Upper lobe of left lung (tissue), 6 donors: Measurements from ENCODE around the gene FCGR3B. TPM values are rescaled to one million over a fixed set of nuclear protein-coding genes. Genes with fewer than 3 reads are reported as not detected.
"Not testable (repeated sequence)": the region's sequence is repeated elsewhere in the genome, so short reads cannot be mapped to it uniquely, and the experiment has no call there.

ENCODE experiments used
- ATAC-seq, 2 donors: fragments of 200-7000 bp; cut with Tn5 transposase; one replicate each; pipeline ENCODE4 v1.9.1; 2022; ENCODE audit warnings: mild to moderate bottlenecking in 2 of 2, moderate library complexity in 2 of 2; ENCODE audit not compliant: low FRiP score in 2 of 2
- DNase-seq, 2 donors: peaks; one replicate each; pipeline ENCODE4 v3.0.0-alpha.2; 2019 to 2020
- H3K27ac ChIP-seq, 4 donors: fragments of 200-600 bp; sonication (generic); one replicate each; pipeline ENCODE4 v1.5.1; 2016 to 2019
- H3K27me3 ChIP-seq, 4 donors: fragments of 200-600 bp; sonication (generic); one replicate each; pipeline ENCODE4 v1.5.1; 2017 to 2019
- H3K36me3 ChIP-seq, 4 donors: fragments of 200-600 bp; sonication (generic); one replicate each; pipeline ENCODE4 v1.5.1; 2016 to 2019
- H3K4me1 ChIP-seq, 4 donors: fragments of 200-600 bp; sonication (generic); one replicate each; pipeline ENCODE4 v1.5.1; 2018 to 2019
- H3K4me3 ChIP-seq, 4 donors: fragments of 200-600 bp; sonication (generic); one replicate each; pipeline ENCODE4 v1.5.1; 2017 to 2019; ENCODE audit warnings: mild to moderate bottlenecking in 2 of 4, moderate library complexity in 1 of 4
- H3K9me3 ChIP-seq, 4 donors: fragments of 200-600 bp; sonication (generic); one replicate each; pipeline ENCODE4 v1.5.1; 2018 to 2019
- CTCF ChIP-seq, 6 experiments: fragments of 450-650 bp in 4 of 6; fragments of 200-600 bp in 2 of 6; sonication (generic) in 2 of 6; IDR thresholded peaks; one replicate each; pipeline ENCODE4 v1.5.1; 2016 to 2019; ENCODE audit warnings: antibody characterized with exemption in 6 of 6
- WGBS, 2 donors: methylation state at CpG; one replicate each; pipeline ENCODE4 v1.1.5; 2017 to 2018; 5-methylcytosine and 5-hydroxymethylcytosine counted together
- total RNA-seq, 6 donors: library from RNA; depleted of rRNA in 4 of 6; stranded (reverse); fragments of >200 nt in 4 of 6; gene quantifications; one replicate each; pipeline versions ENCODE4 v1.1.0 to v1.2.1, GENCODE V29; 2016 to 2021
- donor health status: DM: no; HTN: no; CAD: no; lungs with moderate emphysema.
- donor health status: DM: no; HTN: yes; CAD: no; lungs with severe emphysema.

Gene FCGR3B
- total RNA-seq, 6 donors from 2014 or later: 6.3 to 59.2 (median 20.4) TPM

- H3K4me1 ChIP-seq, DNase-seq, H3K27me3 ChIP-seq, H3K9me3 ChIP-seq, H3K36me3 ChIP-seq, H3K4me3 ChIP-seq, ATAC-seq, H3K27ac ChIP-seq: not testable (repeated sequence)
- WGBS, 2 donors: no CpG with 5 or more reads among the region's 4 CpGs
These were observed 33.7 kb upstream of the FCGR3B start for GRCh38 chr1:161664689-161665088.

GRCh38 chr1:161663569-161663968, 32.6 kb upstream of the FCGR3B start:
- H3K27ac ChIP-seq, DNase-seq, H3K36me3 ChIP-seq, H3K9me3 ChIP-seq, H3K4me3 ChIP-seq, H3K4me1 ChIP-seq, H3K27me3 ChIP-seq: not testable (repeated sequence)
- WGBS, 2 donors: no CpG with 5 or more reads among the region's 1 CpG
- peak in 1 of 2 donors; percentile 53 for ATAC-seq

- H3K36me3 ChIP-seq, H3K4me3 ChIP-seq, H3K27ac ChIP-seq, H3K4me1 ChIP-seq, H3K9me3 ChIP-seq, DNase-seq, H3K27me3 ChIP-seq: not testable (repeated sequence)
- peak in 1 of 2 donors; percentile 75 for ATAC-seq
- no CpG with 5 or more reads among the region's 4 CpGs for WGBS, 2 donors
These were observed 31.8 kb upstream of the FCGR3B start, which contains the start of gene FCGR2B for GRCh38 chr1:161662684-161663339. Gene FCGR2B, plus strand, starts transcription at chr1:161663143. Its CDS starts 99 bp downstream, at chr1:161663242.

- peak in 1 of 2 donors; percentile 60 for ATAC-seq
- WGBS, 2 donors: 50% methylated on average over 4 of the region's 9 CpGs; no CpG with 5 or more reads in 1 of the 2 donors
- H3K27me3 ChIP-seq: not testable (repeated sequence)
These were observed 30.8 kb upstream of the FCGR3B start for GRCh38 chr1:161661660-161662311.

GRCh38 chr1:161658524-161658923, 27.5 kb upstream of the FCGR3B start:
- DNase-seq, H3K36me3 ChIP-seq, H3K9me3 ChIP-seq, H3K27me3 ChIP-seq, H3K4me3 ChIP-seq, H3K4me1 ChIP-seq, H3K27ac ChIP-seq: not testable (repeated sequence)
- ATAC-seq: peak; percentile 66 to 74

More at GRCh38 chr1:161661660-161662311, 30.8 kb upstream of the FCGR3B start:
- H3K4me1 ChIP-seq, H3K36me3 ChIP-seq, H3K4me3 ChIP-seq, H3K27ac ChIP-seq, H3K9me3 ChIP-seq, DNase-seq: not testable (repeated sequence)

- not testable (repeated sequence) for ATAC-seq, H3K4me3 ChIP-seq, H3K9me3 ChIP-seq, DNase-seq, H3K4me1 ChIP-seq, H3K36me3 ChIP-seq, H3K27me3 ChIP-seq, H3K27ac ChIP-seq
- 61 to 76% methylated on average over 3 to 6 of the region's 6 CpGs for WGBS, 2 donors
These were observed 23.0 kb upstream of the FCGR3B start for GRCh38 chr1:161653971-161654370.

GRCh38 chr1:161653541-161653940, 22.6 kb upstream of the FCGR3B start:
- not testable (repeated sequence) for H3K4me1 ChIP-seq, DNase-seq, H3K27me3 ChIP-seq, H3K4me3 ChIP-seq, H3K9me3 ChIP-seq, H3K27ac ChIP-seq, H3K36me3 ChIP-seq
- WGBS, 2 donors: 44 to 54% methylated on average over 2 of the region's 7 CpGs
- peak in 1 of 2 donors; percentile 64 for ATAC-seq

GRCh38 chr1:161647507-161648360, 16.8 kb upstream of the FCGR3B start:
- peak in 2 of 6 experiments; percentile 16 to 24 for TF ChIP-seq CTCF (IDR thresholded peaks at IDR 0.05)
- not testable (repeated sequence) for H3K27me3 ChIP-seq, H3K4me1 ChIP-seq, H3K9me3 ChIP-seq, H3K36me3 ChIP-seq, DNase-seq, H3K4me3 ChIP-seq, H3K27ac ChIP-seq
- ATAC-seq: peak; percentile 22 to 64
- 57 to 61% methylated on average over 9 to 12 of the region's 13 CpGs for WGBS, 2 donors

- H3K36me3 ChIP-seq, H3K4me3 ChIP-seq, H3K4me1 ChIP-seq, H3K27ac ChIP-seq, ATAC-seq, H3K9me3 ChIP-seq, DNase-seq, H3K27me3 ChIP-seq: not testable (repeated sequence)
- WGBS, 2 donors: 78 to 82% methylated on average over 1 of the region's 1 CpG
These were observed 13.9 kb upstream of the FCGR3B start for GRCh38 chr1:161644855-161645254.

GRCh38 chr1:161643481-161644208, 12.7 kb upstream of the FCGR3B start:
- DNase-seq, H3K27me3 ChIP-seq, H3K36me3 ChIP-seq, H3K4me1 ChIP-seq, H3K4me3 ChIP-seq, H3K9me3 ChIP-seq: not testable (repeated sequence)
- 53 to 72% methylated on average over 3 to 5 of the region's 5 CpGs for WGBS, 2 donors
- H3K27ac ChIP-seq: peak overlapping the region; percentile 43 to 55 (median 50)
- ATAC-seq: peak; percentile 82 to 84

GRCh38 chr1:161642697-161643096, 11.7 kb upstream of the FCGR3B start:
- not testable (repeated sequence) for H3K27me3 ChIP-seq, H3K4me1 ChIP-seq, DNase-seq, H3K9me3 ChIP-seq, H3K4me3 ChIP-seq, H3K36me3 ChIP-seq
- ATAC-seq: peak; percentile 62 to 84
- H3K27ac ChIP-seq: peak overlapping the region in 2 of 4 donors; percentile 53 to 55
- 41 to 42% methylated on average over 1 of the region's 1 CpG for WGBS, 2 donors
